ENCODE measurements around the gene SPINK9. TPM values are rescaled to one million over a fixed set of nuclear protein-coding genes. Genes with fewer than 3 reads are reported as not detected.
"Not testable (repeated sequence)": the region's sequence is repeated elsewhere in the genome, so short reads cannot be mapped to it uniquely, and the experiment has no call there.

The SPINK9 gene
- total RNA-seq, 1 experiment from 2014 or later = not detected

DNA sequence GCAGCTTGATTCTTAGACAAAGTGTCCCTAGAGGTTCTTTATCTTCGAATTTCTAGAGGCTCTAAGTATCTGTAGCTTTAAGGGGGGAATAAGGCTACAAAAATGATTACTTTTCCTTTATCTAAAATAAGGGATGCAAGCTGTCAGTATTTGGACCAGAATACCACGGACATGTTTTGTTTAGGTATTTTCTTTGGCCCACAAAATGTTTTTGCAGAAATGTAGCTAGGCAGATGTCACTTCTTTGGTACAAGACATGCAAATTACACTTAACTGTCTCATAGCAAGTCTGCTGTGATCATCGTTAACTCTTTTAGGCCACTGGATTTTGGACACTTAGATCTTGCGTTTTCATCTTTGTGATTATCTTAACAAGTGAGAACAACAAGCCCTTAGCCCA is 20.6 kb upstream of the SPINK9 start:
- Histone ChIP-seq H3K9ac (ENCODE audit: low read length) (no peak overlapping the region), H3K4me1 (ENCODE audit: control insufficient read depth in 1 of 2, insufficient read depth in 2 of 2, low read length in 2 of 2) (no peaks in the 10 kb centered on the region), H4K20me1 (ENCODE audit: insufficient read depth) (no peaks in the 10 kb centered on the region; the same call in 1 of the 2 replicates), H3K79me2 (ENCODE audit: insufficient read depth, low read length) (no peaks in the 10 kb centered on the region), H3K36me3 (ENCODE audit: control insufficient read depth in 1 of 2, insufficient read depth in 2 of 2, low read length in 2 of 2) (no peaks in the 10 kb centered on the region), H3K4me3 (replicated peaks in 1 of 2; ENCODE audit: low read depth in 1 of 2, low read length in 2 of 2) (no peak overlapping the region), H3K27me3 (ENCODE audit: insufficient read depth, low read length) (0 out of 2 replicates have a peak, but pooled peaks cover 4% of the 10 kb centered on the region), H3K9me2 (ENCODE audit: insufficient read depth) (no peaks in the 10 kb centered on the region), H2AFZ (ENCODE audit: low read depth, low read length, poor library complexity, severe bottlenecking) (no peak overlapping the region), H3K4me2 (ENCODE audit: low read length) (no peak overlapping the region), H3K27ac (ENCODE audit: low read depth, low read length) (no peak overlapping the region), H3K9me3 (ENCODE audit: control insufficient read depth in 1 of 2, insufficient read depth in 1 of 2, low read depth in 1 of 2, low read length in 2 of 2) (no peaks in the 10 kb centered on the region)
- TF ChIP-seq RAD21 (IDR thresholded peaks at IDR 0.05; ENCODE audit: low read depth) = no peak
- TF ChIP-seq ELF1 (IDR thresholded peaks at IDR 0.05; ENCODE audit: borderline replicate concordance, low read depth) = no peak
- ATAC-seq (no peak), DNase-seq (ENCODE audit: low read depth, low spot score) (no peak)
- intact Hi-C loops (cut with micrococcal nuclease) = no loop called here
- CTCF ChIA-PET = interaction anchor here (1.2 to 1.3 kb wide), 2 partner anchors 60 to 416 kb away, joined by 4 to 5 read pairs; no protein-coding TSS in a partner anchor
- BruUV-seq (replicated peaks) = no TSS peak
- POLR2A ChIA-PET = no interaction called here
- RAD21 ChIA-PET (ENCODE audit: low non-redundant PET in 1 of 2, low total read pairs in 2 of 2, uncharacterized antibody in 2 of 2, unreplicated experiment in 2 of 2) = no interaction called here

DNA sequence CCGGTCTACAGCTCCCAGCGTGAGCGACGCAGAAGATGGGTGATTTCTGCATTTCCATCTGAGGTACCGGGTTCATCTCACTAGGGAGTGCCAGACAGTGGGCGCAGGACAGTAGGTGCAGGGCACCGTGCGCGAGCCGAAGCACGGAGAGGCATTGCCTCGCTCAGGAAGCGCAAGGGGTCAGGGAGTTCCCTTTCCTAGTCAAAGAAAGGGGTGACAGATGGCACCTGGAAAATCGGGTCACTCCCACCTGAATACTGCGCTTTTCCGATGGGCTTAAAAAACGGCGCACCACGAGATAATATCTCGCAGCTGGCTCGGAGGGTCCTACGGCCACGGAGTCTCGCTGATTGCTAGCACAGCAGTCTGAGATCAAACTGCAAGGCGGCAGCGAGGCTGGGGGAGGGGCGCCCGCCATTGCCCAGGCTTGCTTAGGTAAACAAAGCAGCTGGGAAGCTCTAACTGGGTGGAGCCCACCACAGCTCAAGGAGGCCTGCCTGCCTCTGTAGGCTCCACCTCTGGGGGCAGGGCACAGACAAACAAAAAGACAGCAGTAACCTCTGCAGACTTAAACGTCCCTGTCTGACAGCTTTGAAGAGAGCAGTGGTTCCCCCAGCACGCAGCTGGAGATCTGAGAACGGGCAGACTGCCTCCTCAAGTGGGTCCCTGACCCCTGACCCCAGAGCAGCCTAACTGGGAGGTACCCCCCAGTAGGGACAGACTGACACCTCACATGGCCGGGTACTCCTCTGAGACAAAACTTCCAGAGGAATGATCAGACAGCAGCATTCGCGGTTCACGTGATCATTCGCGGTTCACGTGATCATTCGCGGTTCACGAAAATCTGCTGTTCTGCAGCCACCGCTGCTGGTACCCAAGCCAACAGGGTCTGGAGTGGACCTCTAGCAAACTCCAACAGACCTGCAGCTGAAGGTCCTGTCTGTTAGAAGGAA is 15.1 kb upstream of the SPINK9 start:
- H3K27ac ChIP-seq (ENCODE audit: low read depth, low read length); ATAC-seq; H3K9ac ChIP-seq (ENCODE audit: low read length); DNase-seq (ENCODE audit: low read depth, low spot score); H4K20me1 ChIP-seq (ENCODE audit: insufficient read depth); CTCF ChIA-PET; H3K79me2 ChIP-seq (ENCODE audit: insufficient read depth, low read length); H3K36me3 ChIP-seq (ENCODE audit: control insufficient read depth in 1 of 2, insufficient read depth in 2 of 2, low read length in 2 of 2); POLR2A ChIA-PET; H3K4me3 ChIP-seq (replicated peaks in 1 of 2; ENCODE audit: low read depth in 1 of 2, low read length in 2 of 2); H3K9me2 ChIP-seq (ENCODE audit: insufficient read depth); intact Hi-C loops (cut with micrococcal nuclease); H3K4me1 ChIP-seq (ENCODE audit: control insufficient read depth in 1 of 2, insufficient read depth in 2 of 2, low read length in 2 of 2); H3K9me3 ChIP-seq (ENCODE audit: control insufficient read depth in 1 of 2, insufficient read depth in 1 of 2, low read depth in 1 of 2, low read length in 2 of 2); H2AFZ ChIP-seq (ENCODE audit: low read depth, low read length, poor library complexity, severe bottlenecking); H3K4me2 ChIP-seq (ENCODE audit: low read length); BruUV-seq (replicated peaks); RAD21 ChIA-PET (ENCODE audit: low non-redundant PET in 1 of 2, low total read pairs in 2 of 2, uncharacterized antibody in 2 of 2, unreplicated experiment in 2 of 2); H3K27me3 ChIP-seq (ENCODE audit: insufficient read depth, low read length): not testable (repeated sequence)
